Neutrophil (primary cell): ENCODE results near the gene MCHR1.
"Not testable (repeated sequence)": the region's sequence is repeated elsewhere in the genome, so short reads cannot be mapped to it uniquely, and the experiment has no call there.

Experiments used
- H3K27ac ChIP-seq: fragments of 200-600 bp; sonication (generic); 2 replicates; pipeline ENCODE4 v1.5.1; 2016; ENCODE audit warnings: mild to moderate bottlenecking, moderate library complexity
- H3K27me3 ChIP-seq: fragments of 200-600 bp; sonication (generic); 2 replicates; pipeline ENCODE4 v1.6.0; 2016; ENCODE audit warnings: mild to moderate bottlenecking
- H3K36me3 ChIP-seq: fragments of 200-600 bp; sonication (generic); 2 replicates; pipeline ENCODE4 v1.5.1; 2017
- H3K4me1 ChIP-seq, 2 experiments: fragments of 200-600 bp in 1 of 2; sonication (generic) in 1 of 2; 1 replicate in 1 of 2; 2 replicates in 1 of 2; pipeline versions ENCODE4 v1.5.1 to v1.6.1; 2013 to 2016; ENCODE audit warnings: low read depth in 1 of 2, low read length in 1 of 2, mild to moderate bottlenecking in 1 of 2, moderate library complexity in 1 of 2; ENCODE audit not compliant: control insufficient read depth in 1 of 2, insufficient read depth in 1 of 2
- H3K4me3 ChIP-seq, 2 experiments: fragments of 200-600 bp in 1 of 2; sonication (generic) in 1 of 2; 1 replicate in 1 of 2; 2 replicates in 1 of 2; pipeline ENCODE4 v1.5.1; 2013 to 2016; ENCODE audit warnings: low read depth in 1 of 2, low read length in 1 of 2, mild to moderate bottlenecking in 1 of 2, moderate library complexity in 1 of 2
- H3K9me3 ChIP-seq: fragments of 200-600 bp; sonication (generic); 2 replicates; pipeline ENCODE4 v1.5.1; 2016
- CTCF ChIP-seq: fragments of 200-600 bp; sonication (generic); IDR thresholded peaks from 2 replicates; pipeline ENCODE4 v1.5.1; 2016; ENCODE audit warnings: antibody characterized with exemption

Gene MCHR1

GRCh38 chr22:40653361-40653760 is 25.9 kb upstream of the MCHR1 start:
- Histone ChIP-seq H3K27ac (no peak overlapping the region), H3K36me3 (no peaks in the 10 kb centered on the region), H3K9me3 (no peaks in the 10 kb centered on the region), H3K4me1 (no peaks in the 10 kb centered on the region), H3K4me3 (no peak overlapping the region), H3K27me3 (no peaks in the 10 kb centered on the region)
- no peak for TF ChIP-seq CTCF

GRCh38 chr22:40654522-40655167 is 24.6 kb upstream of the MCHR1 start:
- Histone ChIP-seq H3K9me3 (no peaks in the 10 kb centered on the region), H3K27ac (no peak overlapping the region), H3K27me3 (no peaks in the 10 kb centered on the region), H3K4me1 (no peaks in the 10 kb centered on the region), H3K4me3 (no peak overlapping the region), H3K36me3 (no peaks in the 10 kb centered on the region)
- TF ChIP-seq CTCF: no peak

GRCh38 chr22:40655941-40656340 is 23.3 kb upstream of the MCHR1 start:
- not testable (repeated sequence) for H3K4me1 ChIP-seq, H3K27ac ChIP-seq, H3K4me3 ChIP-seq, H3K36me3 ChIP-seq, H3K9me3 ChIP-seq, H3K27me3 ChIP-seq

- not testable (repeated sequence) for H3K9me3 ChIP-seq, H3K27ac ChIP-seq, H3K27me3 ChIP-seq, H3K4me1 ChIP-seq, H3K4me3 ChIP-seq, H3K36me3 ChIP-seq
These were observed 22.6 kb upstream of the MCHR1 start for GRCh38 chr22:40656651-40657050.

- TF ChIP-seq CTCF: no peak
These were observed 20.1 kb upstream of the MCHR1 start for GRCh38 chr22:40659166-40659565.

GRCh38 chr22:40660730-40661129 is 18.6 kb upstream of the MCHR1 start:
- Histone ChIP-seq H3K9me3 (no peaks in the 10 kb centered on the region), H3K36me3 (no peaks in the 10 kb centered on the region), H3K27ac (no peak overlapping the region), H3K4me1 (no peaks in the 10 kb centered on the region), H3K4me3 (no peak overlapping the region), H3K27me3 (no peaks in the 10 kb centered on the region)
- no peak for TF ChIP-seq CTCF

More at GRCh38 chr22:40659166-40659565, 20.1 kb upstream of the MCHR1 start:
- H3K36me3 ChIP-seq: no peaks in the 10 kb centered on the region
- no peaks in the 10 kb centered on the region for H3K9me3 ChIP-seq
- H3K27me3 ChIP-seq: no peaks in the 10 kb centered on the region
- no peak overlapping the region for H3K4me3 ChIP-seq
- no peak overlapping the region for H3K27ac ChIP-seq
- H3K4me1 ChIP-seq: no peaks in the 10 kb centered on the region

GRCh38 chr22:40661671-40662070 is 17.6 kb upstream of the MCHR1 start:
- TF ChIP-seq CTCF: no peak
- H3K4me1 ChIP-seq: no peaks in the 10 kb centered on the region
- H3K9me3 ChIP-seq: no peaks in the 10 kb centered on the region
- no peak overlapping the region for H3K27ac ChIP-seq
- no peaks in the 10 kb centered on the region for H3K27me3 ChIP-seq
- no peaks in the 10 kb centered on the region for H3K36me3 ChIP-seq
- H3K4me3 ChIP-seq: no peak overlapping the region
